Measurements from ENCODE around the gene DST. TPM values are rescaled to one million over a fixed set of nuclear protein-coding genes. Genes with fewer than 3 reads are reported as not detected.
"Not testable (repeated sequence)": the region's sequence is repeated elsewhere in the genome, so short reads cannot be mapped to it uniquely, and the experiment has no call there.

DST gene
- total RNA-seq, 2 experiments from 2014 or later = 3.1 to 4.4 TPM

DNA sequence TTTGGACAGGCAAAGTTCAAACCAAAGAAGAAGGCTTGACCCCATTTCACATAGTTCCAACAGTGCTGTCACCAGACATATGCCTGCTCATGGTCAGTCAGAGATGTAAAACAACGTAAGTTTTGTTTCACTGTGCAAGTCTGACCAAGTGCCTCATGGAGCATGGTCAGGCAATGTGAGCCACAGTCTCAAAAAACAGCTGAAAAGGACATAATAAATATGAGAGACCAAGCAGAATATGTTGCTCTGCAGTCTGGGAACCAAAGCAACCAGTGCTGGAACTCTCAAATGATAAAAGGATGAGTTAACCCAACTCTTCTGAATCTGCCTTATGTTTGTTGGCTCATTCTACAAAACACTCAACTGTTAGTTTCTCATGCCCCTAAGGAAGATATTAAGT lies 39.9 kb upstream of the DST start:
- Mint-ChIP-seq H3K4me1 (no peaks in the 10 kb centered on the region), H3K9me3 (no peaks in the 10 kb centered on the region), H3K27ac (no peak overlapping the region), H3K36me3 (ENCODE audit: low read depth) (no peaks in the 10 kb centered on the region), H3K27me3 (peaks cover 2% of the 10 kb centered on the region), H3K4me3 (no peak overlapping the region)
- POLR2A ChIA-PET = no interaction called here
- CTCF ChIA-PET = interaction anchor here (1.1 kb wide), 1 partner anchor 88 kb away, joined by 3 read pairs; no protein-coding TSS in a partner anchor
- no peak for DNase-seq

DNA sequence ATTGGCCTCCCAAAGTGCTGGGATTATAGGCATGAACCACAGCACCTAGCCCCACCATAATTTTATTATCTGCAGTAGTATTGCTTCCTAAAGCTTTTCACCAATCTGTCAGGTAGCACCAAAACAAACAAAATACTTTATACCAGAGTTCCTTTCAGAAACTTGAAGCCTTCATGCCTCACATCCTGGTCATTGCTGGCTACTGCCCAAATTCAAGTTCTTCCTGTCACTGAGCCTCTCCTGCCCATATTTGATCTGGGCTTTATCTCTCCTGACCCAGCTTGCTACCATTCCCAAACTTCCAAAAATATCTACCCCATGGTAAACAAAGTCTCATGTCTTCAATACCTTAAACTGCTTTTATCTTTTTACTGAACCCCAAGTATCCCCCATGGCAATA lies 34.9 kb upstream of the DST start:
- Mint-ChIP-seq H3K36me3 (ENCODE audit: low read depth) (no peaks in the 10 kb centered on the region), H3K9me3 (no peaks in the 10 kb centered on the region), H3K27me3 (no peaks in the 10 kb centered on the region), H3K27ac (no peak overlapping the region), H3K4me3 (no peak overlapping the region), H3K4me1 (no peaks in the 10 kb centered on the region)
- DNase-seq = no peak
- POLR2A ChIA-PET = no interaction called here
- CTCF ChIA-PET = no interaction called here

DNA sequence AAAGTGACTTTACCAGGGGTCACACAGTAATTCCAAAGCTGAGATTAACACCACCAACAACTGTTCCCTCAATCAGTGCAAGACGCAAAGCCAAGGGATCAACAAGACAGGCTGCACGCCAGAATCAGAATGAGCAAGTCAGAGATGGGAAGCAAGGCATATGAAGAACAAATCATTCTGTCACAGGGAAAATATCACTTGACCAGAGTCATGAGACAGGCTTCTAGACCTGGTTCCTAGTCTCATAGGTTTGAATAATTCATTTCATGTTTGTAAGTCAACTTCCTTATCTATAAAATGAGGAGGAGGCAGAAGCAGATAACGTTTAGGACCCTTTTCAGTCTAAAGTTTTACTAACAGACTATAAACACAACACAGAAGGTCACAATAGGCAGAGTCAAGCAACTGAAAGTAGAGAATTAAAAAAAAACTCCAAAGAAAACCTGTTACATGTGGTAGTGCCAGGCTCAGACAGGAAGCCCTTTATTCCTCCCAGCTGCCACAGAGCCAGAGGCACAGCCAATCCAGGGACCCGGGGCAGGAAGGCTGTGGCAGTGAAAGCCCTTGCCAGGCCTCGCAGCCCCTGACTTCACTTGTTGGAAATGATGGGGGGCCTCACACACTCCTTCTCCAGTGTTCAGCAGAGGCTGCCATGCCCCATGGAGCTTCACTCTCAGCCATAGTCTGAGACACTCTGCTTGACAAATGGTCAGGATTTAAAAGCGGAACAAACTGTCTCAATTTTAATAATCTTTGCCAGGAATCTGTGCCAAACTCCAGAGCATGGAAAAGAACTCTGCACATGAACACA lies 29.2 kb upstream of the DST start:
- DNase-seq = no peak
- no peak overlapping the region for H3K27ac Mint-ChIP-seq
- no peaks in the 10 kb centered on the region for H3K9me3 Mint-ChIP-seq
- ChIA-PET POLR2A (no interaction called here), CTCF (no interaction called here)
- H3K36me3 Mint-ChIP-seq (ENCODE audit: low read depth) = no peaks in the 10 kb centered on the region
- H3K4me3 Mint-ChIP-seq = no peak overlapping the region
- H3K27me3 Mint-ChIP-seq = no peaks in the 10 kb centered on the region
- H3K4me1 Mint-ChIP-seq = no peaks in the 10 kb centered on the region

DNA sequence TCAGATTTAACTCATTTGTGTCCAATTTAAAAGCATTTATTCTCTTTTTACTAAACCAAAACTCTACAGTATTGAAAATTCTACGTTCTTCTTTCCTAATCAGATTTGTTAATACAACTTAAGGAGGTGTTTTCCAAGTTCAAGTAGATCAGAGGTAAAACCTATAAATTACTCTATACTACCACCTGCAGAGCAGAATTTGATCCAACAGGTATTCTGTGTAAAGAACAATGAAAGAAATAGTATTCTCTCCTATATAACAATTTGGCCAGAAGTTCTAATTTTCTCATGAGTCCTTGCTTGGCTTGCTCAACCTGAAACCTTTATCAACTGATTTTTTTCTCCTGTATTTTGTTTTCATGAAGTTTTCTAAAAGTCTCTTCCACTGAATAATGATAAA lies 28.5 kb upstream of the DST start:
- Mint-ChIP-seq H3K36me3 (ENCODE audit: low read depth) (no peaks in the 10 kb centered on the region), H3K9me3 (no peaks in the 10 kb centered on the region), H3K4me1 (no peaks in the 10 kb centered on the region), H3K27me3 (peaks cover 3% of the 10 kb centered on the region), H3K4me3 (no peak overlapping the region), H3K27ac (no peak overlapping the region)
- ChIA-PET POLR2A (no interaction called here), CTCF (no interaction called here)
- DNase-seq = no peak

DNA sequence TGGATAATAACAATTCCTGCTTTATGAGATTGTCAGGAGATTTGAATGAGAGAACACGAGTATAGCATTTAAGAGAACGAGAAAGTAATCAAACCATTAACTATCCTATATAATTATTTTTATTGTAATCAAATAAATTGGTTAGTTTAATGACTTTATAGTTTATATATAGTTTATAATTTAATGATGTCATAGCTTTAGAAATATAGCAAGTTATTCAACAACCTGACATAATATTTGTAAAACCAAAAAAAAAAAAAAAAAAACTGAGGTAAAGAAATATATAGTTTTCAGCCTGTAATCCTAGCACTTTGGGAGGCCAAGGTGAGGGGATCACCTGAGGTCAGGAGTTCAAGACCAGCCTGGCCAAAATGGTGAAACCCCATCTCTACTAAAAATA lies 26.4 kb upstream of the DST start:
- H3K4me1 Mint-ChIP-seq = no peaks in the 10 kb centered on the region
- H3K9me3 Mint-ChIP-seq = no peaks in the 10 kb centered on the region
- H3K27ac Mint-ChIP-seq = no peak overlapping the region
- POLR2A ChIA-PET = interaction anchor here (0.6 kb wide), 1 partner anchor 24 kb away, joined by 3 read pairs; no protein-coding TSS in a partner anchor
- no peaks in the 10 kb centered on the region for H3K36me3 Mint-ChIP-seq (ENCODE audit: low read depth)
- no peak overlapping the region for H3K4me3 Mint-ChIP-seq
- CTCF ChIA-PET = no interaction called here
- H3K27me3 Mint-ChIP-seq = peaks cover 5% of the 10 kb centered on the region
- DNase-seq = no peak

DNA sequence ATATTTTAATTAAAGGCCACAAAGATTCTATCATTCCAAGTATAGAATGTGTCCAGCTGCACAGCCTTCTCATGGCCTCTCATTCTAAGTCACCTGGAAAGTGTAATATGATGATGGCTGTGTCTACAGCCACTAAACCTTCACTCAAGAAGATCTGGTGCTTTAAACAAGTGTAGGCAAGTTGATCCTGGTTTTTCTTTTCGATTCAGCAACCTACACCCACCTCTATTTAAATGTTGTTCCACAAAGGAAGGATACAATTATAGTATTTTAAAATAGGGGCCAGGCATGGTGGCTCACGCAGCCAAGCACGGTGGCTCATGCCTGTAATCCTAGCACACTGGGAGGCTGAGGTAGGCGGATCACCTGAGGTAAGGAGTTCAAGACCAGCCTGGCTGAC lies 25.5 kb upstream of the DST start:
- no peaks in the 10 kb centered on the region for H3K36me3 Mint-ChIP-seq (ENCODE audit: low read depth)
- no peaks in the 10 kb centered on the region for H3K4me1 Mint-ChIP-seq
- no peak overlapping the region for H3K4me3 Mint-ChIP-seq
- H3K27me3 Mint-ChIP-seq = peaks cover 5% of the 10 kb centered on the region
- ChIA-PET CTCF (no interaction called here), POLR2A (no interaction called here)
- no peak for DNase-seq
- no peaks in the 10 kb centered on the region for H3K9me3 Mint-ChIP-seq
- H3K27ac Mint-ChIP-seq = no peak overlapping the region

DNA sequence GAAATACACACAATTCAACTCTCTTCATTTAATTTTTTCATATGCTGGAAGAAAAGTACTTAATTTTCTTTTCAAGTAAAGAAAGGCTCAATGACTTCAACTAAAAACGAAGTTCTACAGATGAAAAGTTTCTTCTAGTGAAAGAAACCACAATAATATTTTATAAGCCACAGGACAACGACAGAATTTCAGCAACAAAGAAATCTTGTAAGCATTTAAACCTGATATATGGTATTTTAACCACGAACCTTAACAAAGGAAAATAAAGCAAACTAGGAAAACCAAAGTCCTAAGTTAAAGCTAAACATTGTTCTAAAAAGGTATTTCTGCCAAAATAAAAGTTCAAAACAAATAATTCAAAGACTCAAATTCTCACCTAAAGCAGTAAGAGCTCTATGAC lies 24.6 kb upstream of the DST start:
- no peaks in the 10 kb centered on the region for H3K36me3 Mint-ChIP-seq (ENCODE audit: low read depth)
- no peak for DNase-seq
- H3K27ac Mint-ChIP-seq = no peak overlapping the region
- H3K4me1 Mint-ChIP-seq = no peaks in the 10 kb centered on the region
- H3K4me3 Mint-ChIP-seq = no peak overlapping the region
- CTCF ChIA-PET = no interaction called here
- POLR2A ChIA-PET = no interaction called here
- peaks cover 5% of the 10 kb centered on the region for H3K27me3 Mint-ChIP-seq
- no peaks in the 10 kb centered on the region for H3K9me3 Mint-ChIP-seq

DNA sequence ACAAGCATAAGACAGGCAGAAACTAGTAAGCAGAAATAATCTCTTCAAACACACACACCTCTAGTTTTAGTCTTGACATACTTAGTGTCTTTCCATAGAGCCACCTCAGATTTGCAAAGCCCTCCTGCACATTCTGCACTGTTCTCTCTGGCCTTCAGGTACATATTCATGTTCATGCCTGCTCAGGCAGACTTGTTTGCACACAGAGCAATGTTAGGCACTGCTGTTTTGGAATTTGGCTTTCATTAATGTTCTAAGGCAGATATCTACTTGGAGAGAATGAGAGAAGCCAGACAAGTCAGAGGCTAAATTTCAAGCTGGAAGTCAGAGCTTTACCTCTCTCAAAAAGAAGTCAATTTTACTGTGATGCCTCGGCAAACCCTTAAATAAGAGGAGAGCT lies 21.3 kb upstream of the DST start:
- Mint-ChIP-seq H3K27ac (no peak overlapping the region), H3K4me1 (peaks cover 11% of the 10 kb centered on the region), H3K9me3 (no peaks in the 10 kb centered on the region), H3K4me3 (no peak overlapping the region), H3K27me3 (peaks cover 5% of the 10 kb centered on the region), H3K36me3 (ENCODE audit: low read depth) (no peaks in the 10 kb centered on the region)
- DNase-seq = no peak
- CTCF ChIA-PET = no interaction called here
- POLR2A ChIA-PET = no interaction called here

DNA sequence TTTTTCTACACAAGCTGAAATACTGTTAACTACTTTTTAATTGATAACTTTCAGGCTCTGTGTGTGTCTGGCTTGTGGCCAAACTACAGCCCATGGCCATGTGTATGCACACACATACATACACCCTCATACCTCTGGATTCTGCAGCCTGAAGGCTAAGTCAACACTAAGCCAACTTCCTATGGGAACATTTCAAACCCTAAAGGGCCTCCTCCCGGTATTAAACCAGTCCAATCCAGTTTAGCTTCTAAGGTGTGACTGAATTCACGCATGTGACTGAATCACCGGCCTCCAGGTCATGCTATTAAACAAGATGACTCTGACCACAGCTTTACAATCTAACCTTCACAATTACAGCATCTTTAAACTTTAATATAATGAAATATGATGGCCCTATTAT lies 20.7 kb upstream of the DST start:
- ChIA-PET CTCF (no interaction called here), POLR2A (no interaction called here)
- peaks cover 11% of the 10 kb centered on the region for H3K4me1 Mint-ChIP-seq
- no peak overlapping the region for H3K4me3 Mint-ChIP-seq
- DNase-seq = no peak
- H3K36me3 Mint-ChIP-seq (ENCODE audit: low read depth) = no peaks in the 10 kb centered on the region
- no peak overlapping the region for H3K27ac Mint-ChIP-seq
- H3K9me3 Mint-ChIP-seq = no peaks in the 10 kb centered on the region
- H3K27me3 Mint-ChIP-seq = peaks cover 5% of the 10 kb centered on the region

DNA sequence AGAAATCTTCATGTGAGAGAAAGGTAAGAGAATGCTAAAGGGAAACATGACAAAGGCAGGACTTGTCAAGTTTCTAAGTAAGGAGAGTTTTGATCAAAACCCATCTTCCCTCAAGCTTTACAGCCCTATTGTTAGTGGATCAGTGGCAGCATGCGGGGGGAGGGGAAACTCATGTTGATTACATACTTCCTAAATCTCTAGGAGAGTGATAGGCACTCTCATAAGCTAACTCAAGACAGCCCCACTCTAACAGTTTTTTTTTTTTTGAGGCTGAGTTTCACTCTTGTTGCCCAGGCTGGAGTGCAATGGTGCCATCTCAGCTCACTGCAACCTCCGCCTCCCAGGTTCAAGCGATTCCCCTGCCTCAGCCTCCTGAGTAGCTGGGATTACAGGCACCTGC lies 18.6 kb upstream of the DST start:
- H3K27ac Mint-ChIP-seq; CTCF ChIA-PET; POLR2A ChIA-PET; H3K27me3 Mint-ChIP-seq; H3K4me3 Mint-ChIP-seq; H3K36me3 Mint-ChIP-seq (ENCODE audit: low read depth); H3K9me3 Mint-ChIP-seq; DNase-seq: not testable (repeated sequence)
- H3K4me1 Mint-ChIP-seq = peaks cover 11% of the 10 kb centered on the region

DNA sequence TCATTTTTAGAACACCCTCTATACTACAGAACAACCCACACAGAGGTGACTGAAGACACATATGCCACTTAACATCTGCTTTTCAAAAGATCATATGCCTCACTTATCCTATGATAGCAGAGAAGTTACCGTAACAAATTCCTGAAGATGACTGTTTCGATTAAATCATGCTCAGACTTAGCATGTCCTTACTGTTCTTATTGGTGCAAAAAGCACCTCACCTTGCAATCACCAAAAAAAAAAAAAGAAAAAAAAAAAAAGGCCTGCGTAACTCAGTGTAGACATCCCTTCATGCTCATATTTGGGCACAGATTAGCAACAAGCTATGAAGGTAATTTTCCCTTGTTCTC lies 17.7 kb upstream of the DST start:
- H3K4me1 Mint-ChIP-seq = peaks cover 11% of the 10 kb centered on the region
- CTCF ChIA-PET = interaction anchor here (0.6 kb wide), 1 partner anchor 346 kb away, joined by 3 read pairs; no protein-coding TSS in a partner anchor
- no peak overlapping the region for H3K27ac Mint-ChIP-seq
- H3K27me3 Mint-ChIP-seq = peaks cover 2% of the 10 kb centered on the region
- no peaks in the 10 kb centered on the region for H3K9me3 Mint-ChIP-seq
- no peaks in the 10 kb centered on the region for H3K36me3 Mint-ChIP-seq (ENCODE audit: low read depth)
- no peak for DNase-seq
- no peak overlapping the region for H3K4me3 Mint-ChIP-seq
- POLR2A ChIA-PET = no interaction called here

DNA sequence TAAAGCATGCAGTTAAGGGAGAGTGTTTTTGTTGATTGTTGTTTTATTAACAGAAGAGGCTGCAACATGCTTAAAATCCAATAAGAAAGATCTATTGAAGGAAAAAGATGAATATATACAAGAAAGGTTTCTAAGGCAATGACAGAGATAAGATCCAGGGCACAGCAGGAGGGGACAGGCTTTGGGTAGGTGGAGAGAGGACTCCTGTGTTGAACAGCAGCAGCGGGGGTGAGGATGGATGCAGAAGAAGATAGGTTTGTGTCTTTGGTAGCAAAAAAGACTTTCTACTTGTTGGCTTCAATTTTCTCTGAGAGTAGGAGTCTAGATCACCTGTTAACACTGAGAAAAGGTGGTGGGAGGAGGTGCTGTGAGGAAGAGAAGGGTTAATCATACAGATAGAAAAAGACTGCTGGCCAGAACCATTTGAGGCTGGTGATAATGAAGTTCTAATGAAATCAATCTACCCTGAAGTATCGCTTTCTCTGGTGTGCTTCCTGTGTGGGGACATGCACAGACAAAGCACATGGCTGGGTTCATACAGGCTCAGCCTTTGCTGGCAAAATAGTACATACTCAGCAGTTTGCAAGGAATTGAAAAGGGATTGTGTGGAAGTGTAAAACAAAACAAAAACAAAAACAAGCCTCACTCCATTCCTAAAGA lies 17.2 kb upstream of the DST start:
- Mint-ChIP-seq H3K27ac (peak overlapping the region; percentile 50), H3K27me3 (peaks cover 2% of the 10 kb centered on the region), H3K36me3 (ENCODE audit: low read depth) (no peaks in the 10 kb centered on the region), H3K4me1 (peaks cover 11% of the 10 kb centered on the region), H3K4me3 (no peak overlapping the region), H3K9me3 (no peaks in the 10 kb centered on the region)
- ChIA-PET POLR2A (no interaction called here), CTCF (interaction anchor here (0.6 to 1.5 kb wide), 2 partner anchors 34 to 346 kb away, joined by 3 read pairs; no protein-coding TSS in a partner anchor)
- DNase-seq = no peak

DNA sequence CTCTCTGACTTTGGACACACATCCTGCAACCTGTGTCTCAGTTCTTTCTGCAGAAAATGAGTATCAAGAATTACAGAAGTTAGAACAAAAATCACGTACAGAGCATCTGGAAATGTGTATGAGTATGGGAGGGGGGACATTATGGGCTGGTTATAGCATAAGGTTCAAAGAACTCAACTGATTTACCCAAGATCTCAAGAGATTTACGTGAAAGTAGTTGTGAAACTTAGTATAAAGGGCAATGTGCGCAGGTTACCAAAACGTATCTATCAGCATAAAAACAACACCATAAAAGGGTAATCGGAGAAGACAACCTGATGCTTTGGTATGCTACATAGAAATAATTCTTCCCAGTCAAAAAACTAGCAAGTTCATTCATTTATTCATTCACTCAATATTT lies 15.6 kb upstream of the DST start:
- H3K36me3 Mint-ChIP-seq (ENCODE audit: low read depth) = no peaks in the 10 kb centered on the region
- H3K4me1 Mint-ChIP-seq = peaks cover 11% of the 10 kb centered on the region
- no peaks in the 10 kb centered on the region for H3K9me3 Mint-ChIP-seq
- no peak overlapping the region for H3K4me3 Mint-ChIP-seq
- no peaks in the 10 kb centered on the region for H3K27me3 Mint-ChIP-seq
- POLR2A ChIA-PET = no interaction called here
- CTCF ChIA-PET = interaction anchor here (0.8 to 1.5 kb wide), 2 partner anchors 23 to 32 kb away, joined by 3 read pairs; no protein-coding TSS in a partner anchor
- DNase-seq = no peak
- H3K27ac Mint-ChIP-seq = no peak overlapping the region

DNA sequence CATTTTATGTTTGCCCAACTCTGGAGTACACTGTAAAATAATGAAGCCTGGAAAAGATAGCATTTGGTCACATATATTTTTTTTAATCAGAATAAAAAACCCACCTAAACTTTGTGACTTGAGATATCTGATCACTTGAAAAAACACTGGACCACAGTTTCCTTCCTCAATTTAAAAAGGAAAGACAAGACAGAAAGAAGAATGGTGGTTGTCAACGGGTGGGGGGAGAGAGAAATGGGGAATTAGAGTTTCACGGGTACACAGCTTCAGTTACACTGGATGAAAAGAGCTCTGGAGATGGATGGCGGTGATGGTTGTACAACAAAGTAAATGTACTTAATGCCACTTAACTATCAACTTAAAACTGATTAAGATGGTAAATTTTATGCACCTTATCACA lies 14.7 kb upstream of the DST start:
- POLR2A ChIA-PET = no interaction called here
- Mint-ChIP-seq H3K4me1 (peaks cover 11% of the 10 kb centered on the region), H3K9me3 (no peaks in the 10 kb centered on the region), H3K36me3 (ENCODE audit: low read depth) (no peaks in the 10 kb centered on the region), H3K4me3 (no peak overlapping the region), H3K27me3 (no peaks in the 10 kb centered on the region), H3K27ac (no peak overlapping the region)
- no peak for DNase-seq
- CTCF ChIA-PET = interaction anchor here (1.0 kb wide), 1 partner anchor 26 kb away, joined by 4 read pairs; no protein-coding TSS in a partner anchor

All from activated CD4-positive, alpha-beta T cell treated with anti-CD3 and anti-CD28 coated beads, Interleukin-2, amount 10 ng/mL, durations not matched to agents 7 days and 5 days (primary cell).